Osteocyte (in vitro differentiated cells): ENCODE measurements around the gene LHX6. TPM values are rescaled to one million over a fixed set of nuclear protein-coding genes. Genes with fewer than 3 reads are reported as not detected.

ENCODE experiments used
- DNase-seq: peaks from one replicate; pipeline ENCODE4 v3.0.0; 2021; ENCODE audit warnings: mixed read lengths; ENCODE audit not compliant: unreplicated experiment; ENCODE audit errors: extremely low spot score
- H3K27ac Mint-ChIP-seq: one replicate; pipeline ENCODE4 v1.8.0; 2021; ENCODE audit warnings: mild to moderate bottlenecking, mixed read lengths; ENCODE audit not compliant: unreplicated experiment
- H3K27me3 Mint-ChIP-seq: one replicate; pipeline ENCODE4 v1.8.0; 2021; ENCODE audit warnings: mixed read lengths; ENCODE audit not compliant: unreplicated experiment
- H3K36me3 Mint-ChIP-seq: one replicate; pipeline ENCODE4 v1.8.0; 2021; ENCODE audit warnings: mixed read lengths; ENCODE audit not compliant: unreplicated experiment
- H3K4me1 Mint-ChIP-seq: one replicate; pipeline ENCODE4 v1.8.0; 2021; ENCODE audit warnings: mixed read lengths; ENCODE audit not compliant: unreplicated experiment
- H3K4me3 Mint-ChIP-seq: one replicate; pipeline ENCODE4 v1.8.0; 2021; ENCODE audit warnings: mild to moderate bottlenecking, moderate library complexity, mixed read lengths; ENCODE audit not compliant: unreplicated experiment
- H3K9me3 Mint-ChIP-seq: one replicate; pipeline ENCODE4 v1.8.0; 2021; ENCODE audit warnings: mixed read lengths; ENCODE audit not compliant: unreplicated experiment
- CTCF ChIP-seq: fragments of 200-600 bp; sonication (generic); IDR thresholded peaks from 2 replicates; pipeline ENCODE4 v1.5.0; 2021; ENCODE audit warnings: antibody characterized with exemption, mild to moderate bottlenecking, moderate library complexity
- total RNA-seq: library from RNA; stranded (reverse); gene quantifications from 2 replicates; pipeline ENCODE4 v1.2.1, GENCODE V29; 2021

LHX6 gene
- total RNA-seq, 1 donor from 2014 or later: not detected

GRCh38 chr9:122158202-122158601 lies 70.6 kb downstream of the LHX6 start:
- peak; percentile 51 for TF ChIP-seq CTCF
- Mint-ChIP-seq H3K27me3 (peaks cover 22% of the 10 kb centered on the region), H3K4me1 (peaks cover 27% of the 10 kb centered on the region), H3K36me3 (no peaks in the 10 kb centered on the region), H3K9me3 (peaks cover 9% of the 10 kb centered on the region), H3K4me3 (peak overlapping the region; percentile 20), H3K27ac (no peak overlapping the region)
- no peak for DNase-seq

- no peak overlapping the region for H3K4me3 Mint-ChIP-seq
- DNase-seq: no peak
- H3K36me3 Mint-ChIP-seq: peaks cover 7% of the 10 kb centered on the region
- H3K27me3 Mint-ChIP-seq: peaks cover 4% of the 10 kb centered on the region
- H3K27ac Mint-ChIP-seq: no peak overlapping the region
- TF ChIP-seq CTCF: no peak
- peaks cover 27% of the 10 kb centered on the region for H3K4me1 Mint-ChIP-seq
- H3K9me3 Mint-ChIP-seq: no peaks in the 10 kb centered on the region
Observed at GRCh38 chr9:122155796-122156195, 73.0 kb downstream of the LHX6 start.

Other genes starting within 250 kb of the LHX6 start
- gene TTLL11, start 135.6 kb downstream of the LHX6 start, total RNA-seq: 6.0 and 7.9 TPM in 2 replicates
- 48.5 and 50.9 TPM in 2 replicates for gene NDUFA8, start 69.2 kb downstream of the LHX6 start, total RNA-seq
- gene MORN5, start 69.0 kb downstream of the LHX6 start, total RNA-seq: not detected in 2 replicates
- 23.2 and 24.2 TPM in 2 replicates for gene RBM18, start 35.9 kb upstream of the LHX6 start, total RNA-seq
- gene MRRF, start 35.9 kb upstream of the LHX6 start, total RNA-seq: 26.0 and 26.6 TPM in 2 replicates
- 2.5 and 3.1 TPM in 2 replicates for gene PTGS1, start 142.1 kb upstream of the LHX6 start, total RNA-seq
- gene OR1J1, start 249.0 kb upstream of the LHX6 start, total RNA-seq: not detected in 2 replicates